GM12878 (cell line): ENCODE results near the gene ALOX12.

Experiments
- BHLHE40 ChIP-seq, 2 experiments: fragments of 450-650 bp in 1 of 2; IDR thresholded peaks; 2 replicates each; pipeline ENCODE4 v1.6.1; 2011 to 2017; ENCODE audit warnings: low read depth in 2 of 2, borderline replicate concordance in 1 of 2, improper control_type of control experiment in 1 of 2, low read length in 1 of 2, mild to moderate bottlenecking in 1 of 2
- BRCA1 ChIP-seq: IDR thresholded peaks from 2 replicates; pipeline ENCODE4 v1.6.1; 2011; ENCODE audit warnings: low read depth, low read length, improper control_type of control experiment
- CTCF ChIP-seq, 3 experiments: IDR thresholded peaks in 2 of 3; conservative IDR thresholded peaks in 1 of 3; 2 replicates each; pipeline ENCODE4 v1.5.1; 2011; ENCODE audit warnings: low read depth in 3 of 3, low read length in 3 of 3, mild to moderate bottlenecking in 3 of 3, control low read depth in 2 of 3, moderate library complexity in 2 of 3, inconsistent platforms in 1 of 3, mixed read lengths in 1 of 3; ENCODE audit not compliant: control insufficient read depth in 2 of 3, insufficient read depth in 1 of 3; ENCODE audit errors: extremely low read depth in 1 of 3
- EED ChIP-seq: sonication (generic); IDR thresholded peaks from 2 replicates; pipeline ENCODE4 v1.6.1; 2016; ENCODE audit warnings: antibody characterized with exemption, low read depth
- ELK1 ChIP-seq: IDR thresholded peaks from 2 replicates; pipeline ENCODE4 v1.6.1; 2012; ENCODE audit warnings: low read depth, low read length, improper control_type of control experiment
- EP300 ChIP-seq, 2 experiments: fragments of 150-350 bp in 1 of 2; IDR thresholded peaks; 2 replicates each; pipeline ENCODE4 v1.6.1; 2011 to 2012; ENCODE audit warnings: low read depth in 2 of 2, low read length in 2 of 2, borderline replicate concordance in 1 of 2, improper control_type of control experiment in 1 of 2, inconsistent platforms in 1 of 2; ENCODE audit not compliant: control insufficient read depth in 1 of 2
- ESRRA ChIP-seq: IDR thresholded peaks from 2 replicates; pipeline ENCODE4 v1.6.1; 2012; ENCODE audit warnings: mild to moderate bottlenecking, low read length, improper control_type of control experiment
- NKRF ChIP-seq: fragments of 450-650 bp; conservative IDR thresholded peaks from 2 replicates; pipeline ENCODE4 v1.6.1; 2017; ENCODE audit warnings: mild to moderate bottlenecking, moderate library complexity
- NRF1 ChIP-seq: conservative IDR thresholded peaks from 2 replicates; pipeline ENCODE4 v1.6.1; 2011; ENCODE audit warnings: mild to moderate bottlenecking, low read depth, low read length, improper control_type of control experiment
- POLR2AphosphoS5 ChIP-seq: IDR thresholded peaks from 2 replicates; pipeline ENCODE4 v1.6.1; 2011; ENCODE audit warnings: mild to moderate bottlenecking, low read length, inconsistent platforms

- peak; percentile 29; the same call in 1 of the 2 replicates for TF ChIP-seq EED
- TF ChIP-seq BHLHE40 (IDR thresholded peaks at IDR 0.05; ENCODE audit: borderline replicate concordance in 1 of 2, low read depth in 2 of 2, low read length in 1 of 2) = no peak
- no peak for TF ChIP-seq CTCF (IDR thresholded peaks at IDR 0.05 in 2 of 3, conservative IDR thresholded peaks at IDR 0.05 in 1 of 3; ENCODE audit: control insufficient read depth in 2 of 3, extremely low read depth in 1 of 3, insufficient read depth in 1 of 3, low read depth in 3 of 3, low read length in 3 of 3)
- TF ChIP-seq NKRF = no peak
- TF ChIP-seq POLR2AphosphoS5 = no peak
- no peak for TF ChIP-seq NRF1
- no peak for TF ChIP-seq ESRRA
- no peak for TF ChIP-seq BRCA1
- TF ChIP-seq EP300 (IDR thresholded peaks at IDR 0.05; ENCODE audit: borderline replicate concordance in 1 of 2, control insufficient read depth in 1 of 2, low read depth in 2 of 2, low read length in 2 of 2) = no peak
- TF ChIP-seq ELK1 = no peak
These were observed 22.0 kb downstream of the ALOX12 start for GRCh38 chr17:7017827-7018200.
